GM18951 (cell line): ENCODE data around the gene CHMP5.

Source experiments
- POLR2A ChIP-seq: IDR thresholded peaks from 4 replicates; pipeline ENCODE4 v1.6.1; 2011; ENCODE audit warnings: mild to moderate bottlenecking; ENCODE audit not compliant: insufficient read length, insufficient read depth; ENCODE audit errors: extremely low read depth
- in situ Hi-C: fragments of 300-500 bp; cut with MboI; formaldehyde crosslinking; loops from one replicate; pipeline ENCODE4 v1.12.0; 2022; ENCODE audit warnings: low sequenced_read_pairs, mixed read lengths, inconsistent platforms; ENCODE audit not compliant: unreplicated experiment

Gene CHMP5

DNA sequence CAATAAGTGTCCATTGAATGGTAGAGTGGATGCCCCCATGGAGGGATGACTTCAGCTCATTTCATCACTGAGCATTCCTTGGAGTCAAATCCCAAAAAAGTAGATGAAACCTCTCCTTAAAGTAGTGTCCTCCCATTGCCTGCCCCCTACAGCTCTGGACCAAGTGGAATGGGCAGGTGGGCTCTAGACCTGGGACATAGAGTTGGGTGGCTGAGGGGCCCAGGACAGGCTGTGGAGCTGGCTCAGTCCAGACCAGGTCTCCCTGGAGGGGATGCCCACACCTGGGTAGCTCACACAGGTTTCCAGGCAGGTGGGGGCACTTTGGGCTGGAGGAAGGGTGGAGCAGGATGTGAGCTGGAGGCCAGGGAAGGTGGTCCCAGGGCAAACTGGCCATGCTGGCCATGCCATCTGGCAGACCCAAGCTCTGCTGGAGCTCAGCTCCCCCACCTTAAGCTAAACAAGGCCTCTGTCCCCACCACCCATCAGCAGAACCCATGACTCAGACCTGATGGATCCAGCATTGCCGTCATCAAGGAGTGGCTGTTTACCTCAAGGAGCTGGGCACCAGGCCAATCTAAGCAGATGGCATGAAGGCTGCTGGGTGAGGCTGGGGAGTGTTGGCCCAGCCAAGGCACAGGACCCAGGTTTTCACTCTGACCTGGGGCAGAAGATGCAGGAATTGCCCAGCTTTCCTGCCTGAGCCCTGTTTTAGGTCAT, 31.1 kb upstream of the CHMP5 start:
- in situ Hi-C loops: no loop called here
- TF ChIP-seq POLR2A: no peak

DNA sequence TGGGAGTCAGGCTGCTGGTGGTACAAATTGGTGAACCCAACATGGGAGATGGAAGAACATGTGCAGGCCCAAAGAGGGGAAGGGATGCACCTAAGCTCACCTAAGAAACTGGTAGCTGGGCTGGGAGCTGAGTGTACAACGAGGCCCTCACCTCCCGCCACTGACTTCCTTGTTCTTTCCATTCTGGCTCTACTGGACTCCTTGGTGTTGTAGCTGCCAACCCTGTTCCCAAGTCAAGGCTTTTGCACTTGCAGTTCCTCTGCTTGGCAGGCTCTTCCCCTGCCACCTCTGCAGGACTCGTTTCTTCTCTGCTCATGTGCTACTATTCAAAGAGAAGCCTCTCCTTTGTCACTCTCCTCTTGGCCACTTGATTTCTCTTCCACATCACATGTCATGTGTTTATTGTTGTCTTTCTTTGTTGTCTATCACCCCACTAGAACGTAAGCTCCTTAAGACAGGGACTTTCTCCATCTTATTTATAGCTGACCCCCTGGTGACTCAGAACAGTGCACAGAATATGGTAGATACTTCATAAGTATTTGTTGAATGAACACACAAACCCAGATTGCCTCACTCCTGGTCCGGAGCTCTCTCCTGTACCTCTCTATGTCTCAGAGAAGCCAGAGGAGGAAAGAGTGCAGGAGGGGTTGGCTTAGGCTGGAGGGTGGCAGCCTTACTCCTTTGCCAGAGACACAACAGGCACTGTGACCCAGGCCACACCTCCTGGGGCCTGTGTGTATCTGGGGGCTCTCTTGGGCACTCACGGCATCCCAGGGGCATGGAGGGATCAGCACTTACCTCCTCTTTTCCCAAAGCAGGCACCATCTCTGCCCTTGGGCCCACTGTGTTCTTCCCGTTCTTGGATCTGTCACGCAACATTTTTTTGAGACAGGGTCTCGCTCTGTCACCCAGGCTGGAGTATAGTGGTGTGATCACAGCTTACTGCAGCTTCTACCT, 30.1 kb upstream of the CHMP5 start:
- in situ Hi-C loops: no loop called here

DNA sequence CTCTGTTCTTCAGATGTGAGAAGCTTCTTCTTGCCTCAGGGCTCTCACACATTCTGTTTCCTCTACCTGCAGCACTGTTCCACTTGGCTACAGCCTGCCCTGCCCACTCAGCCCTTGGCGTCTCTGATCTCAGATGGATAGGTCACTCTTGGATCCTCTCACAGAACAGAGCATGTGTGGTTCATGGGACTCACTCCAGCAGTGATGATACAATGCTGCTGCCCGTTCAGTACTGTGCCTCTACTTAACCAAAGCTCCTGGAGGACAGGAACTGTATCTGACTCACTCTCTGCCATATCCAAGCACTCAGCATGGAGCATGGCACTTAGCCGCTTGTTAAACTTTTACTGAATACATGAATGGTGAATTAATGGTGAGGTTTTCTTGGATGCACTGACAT, 28.3 kb upstream of the CHMP5 start:
- no peak for TF ChIP-seq POLR2A
- in situ Hi-C loops: no loop called here

More for the DNA sequence above, 30.1 kb upstream of the CHMP5 start:
- TF ChIP-seq POLR2A: no peak

DNA sequence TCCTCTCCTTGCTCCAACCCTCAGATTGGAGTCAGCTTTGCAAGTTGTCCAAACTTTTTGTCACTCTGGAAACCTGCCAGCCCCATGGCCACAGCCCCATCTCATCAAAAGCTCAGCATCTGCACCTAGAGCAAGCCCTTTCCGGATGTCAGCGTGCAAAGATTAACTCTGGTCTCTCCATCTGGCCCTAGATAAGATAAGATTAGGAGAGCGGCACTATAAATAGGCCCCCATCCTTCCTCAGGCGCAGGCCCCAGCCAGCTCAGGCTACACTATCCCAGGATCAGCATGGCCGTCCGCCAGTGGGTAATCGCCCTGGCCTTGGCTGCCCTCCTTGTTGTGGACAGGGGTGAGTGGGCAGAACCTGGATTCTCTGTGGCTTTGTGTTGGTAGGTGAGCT, 24.9 kb upstream of the CHMP5 start, which contains the start of gene SPINK4:
Gene SPINK4, plus strand, starts transcription at position 247 of the 400 bp plus-strand sequence. Its CDS starts 42 bp downstream, at position 289.
- TF ChIP-seq POLR2A: no peak
- in situ Hi-C loops: no loop called here

DNA sequence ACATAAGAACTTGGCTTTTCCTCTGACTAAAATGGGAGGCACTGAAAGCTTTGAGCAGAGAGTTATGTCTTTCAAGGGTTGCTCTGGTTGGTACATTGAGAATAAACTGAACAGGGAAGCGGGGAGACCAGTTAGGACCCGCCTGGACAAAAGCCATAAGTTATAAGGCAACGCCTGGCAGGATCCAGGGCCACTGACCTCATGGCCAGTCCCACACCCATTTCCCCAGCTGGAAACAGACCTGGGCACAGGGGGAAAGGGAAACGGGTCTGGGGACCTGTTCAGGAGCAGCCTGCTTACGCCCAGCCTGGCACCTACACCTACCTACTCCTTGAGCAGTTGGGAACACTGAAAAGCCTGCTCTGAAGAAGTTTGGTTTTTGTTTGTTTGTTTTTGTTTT, 23.6 kb upstream of the CHMP5 start:
- TF ChIP-seq POLR2A: no peak
- in situ Hi-C loops: no loop called here

DNA sequence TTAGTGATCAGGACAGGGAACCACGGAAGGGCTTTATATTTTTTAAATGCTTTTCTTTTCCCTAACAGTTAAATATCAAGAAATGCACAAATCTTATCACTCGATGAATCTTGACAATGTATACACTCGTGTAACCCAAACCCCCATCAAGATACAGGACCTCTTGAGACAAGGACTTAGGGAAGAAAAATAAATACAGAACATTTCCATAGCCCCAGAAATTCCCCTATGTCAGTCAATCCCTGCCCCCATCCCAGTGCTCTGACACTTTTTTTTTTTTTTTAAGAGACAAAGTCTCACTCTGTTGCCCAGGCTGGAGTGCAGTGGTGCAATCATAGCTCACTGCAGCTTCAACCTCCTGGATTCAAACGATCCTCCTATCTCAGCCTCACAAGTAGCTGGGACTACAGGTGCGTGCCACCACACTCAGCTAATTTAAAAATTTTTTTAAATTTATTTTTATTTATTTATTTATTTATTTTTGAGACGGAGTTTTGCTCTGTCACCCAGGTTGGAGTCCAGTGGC, 22.2 kb upstream of the CHMP5 start:
- no peak for TF ChIP-seq POLR2A
- in situ Hi-C loops: no loop called here

DNA sequence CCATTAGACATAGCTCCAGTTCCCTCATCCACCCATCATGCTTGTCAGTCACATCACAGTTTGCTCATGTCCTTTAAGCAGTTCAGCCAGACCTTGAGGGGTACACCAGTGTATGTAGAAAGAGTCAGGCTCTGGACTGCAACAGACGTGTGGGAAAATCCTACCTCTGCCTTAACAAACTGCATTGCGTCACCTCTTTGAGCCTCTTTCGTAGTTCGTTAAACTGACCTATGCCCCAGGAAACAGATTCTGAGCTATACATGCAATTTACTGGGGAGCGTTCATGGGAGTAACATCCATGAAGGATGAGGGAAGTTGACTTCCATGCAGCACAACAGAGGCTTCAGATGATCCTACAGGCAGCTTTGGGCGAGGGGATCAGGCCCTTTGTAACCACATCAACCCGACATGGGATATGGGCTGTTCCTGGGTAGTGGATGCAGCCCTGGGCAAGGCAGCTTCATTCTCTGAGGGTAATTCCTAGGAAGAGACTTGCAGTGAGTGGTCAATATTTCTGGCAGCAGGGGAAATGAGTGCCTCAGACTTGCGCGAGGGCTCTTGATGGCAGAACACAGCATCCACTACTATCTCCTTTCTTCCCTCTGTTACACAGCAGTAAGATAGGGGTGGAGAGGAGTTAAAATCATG, 20.6 kb upstream of the CHMP5 start:
- TF ChIP-seq POLR2A: no peak
- in situ Hi-C loops: no loop called here

DNA sequence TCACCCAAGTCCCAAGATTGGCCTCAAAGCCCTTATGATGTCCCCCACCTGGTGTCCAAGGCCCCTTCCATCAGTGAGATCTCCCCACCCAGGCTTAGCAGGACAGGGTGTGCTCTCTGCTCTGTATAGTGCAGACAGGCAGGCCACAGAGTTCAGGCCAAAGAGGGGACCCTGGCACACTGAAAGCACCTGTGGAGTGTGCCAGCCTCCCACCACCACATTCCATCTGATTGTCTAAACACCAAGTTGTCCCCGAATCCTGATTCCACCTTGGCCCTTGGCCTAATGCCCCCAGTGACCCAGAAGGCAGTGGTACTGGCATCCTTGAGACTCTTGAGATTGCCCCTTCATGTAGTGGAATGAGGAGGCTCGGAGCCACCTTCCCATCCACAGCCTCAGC, 19.5 kb upstream of the CHMP5 start:
- in situ Hi-C loops: no loop called here
- TF ChIP-seq POLR2A: no peak

DNA sequence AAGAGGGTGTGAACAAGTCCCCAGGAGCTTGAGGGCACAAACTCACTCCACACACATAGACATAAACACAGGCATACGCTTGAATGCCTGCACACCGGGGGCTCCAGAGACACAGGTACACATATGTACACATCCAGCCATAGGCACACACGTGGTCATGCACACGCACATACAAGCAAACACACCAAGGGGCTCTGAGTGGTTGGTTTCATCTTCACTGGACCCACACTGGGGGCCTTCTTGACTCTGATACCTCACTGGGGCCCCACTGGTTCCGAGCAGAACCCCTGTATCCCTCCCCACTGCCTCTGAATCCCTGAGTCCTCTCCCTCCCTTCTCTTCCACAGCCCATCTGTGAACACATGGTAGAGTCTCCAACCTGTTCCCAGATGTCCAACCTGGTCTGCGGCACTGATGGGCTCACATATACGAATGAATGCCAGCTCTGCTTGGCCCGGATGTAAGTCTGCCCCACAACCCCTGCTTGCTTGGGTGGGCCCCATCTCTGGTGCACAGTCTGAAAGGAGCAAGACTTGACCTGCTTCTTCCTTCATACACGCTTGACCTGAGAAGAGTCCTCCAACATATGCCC, 18.5 kb upstream of the CHMP5 start:
- no peak for TF ChIP-seq POLR2A
- in situ Hi-C loops: no loop called here

DNA sequence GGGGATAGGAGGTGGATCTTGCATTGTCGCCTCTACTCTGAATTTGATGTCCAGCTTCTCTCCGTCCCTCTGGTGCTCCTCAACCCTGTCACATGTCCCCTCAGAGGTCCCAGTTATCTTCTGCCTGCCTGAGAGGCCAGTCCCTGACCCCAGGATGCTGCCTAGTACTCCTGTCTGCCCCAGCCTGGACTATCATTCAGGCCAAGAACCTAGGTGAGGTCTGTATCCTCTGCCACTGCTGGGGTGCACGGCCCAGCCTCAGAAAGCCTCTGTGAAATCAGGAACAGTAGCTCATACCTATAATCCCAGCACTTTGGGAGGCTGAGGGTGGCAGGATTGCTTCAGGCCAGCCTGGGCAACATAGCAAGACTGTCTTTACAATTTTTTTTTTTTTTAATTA, 16.2 kb upstream of the CHMP5 start:
- in situ Hi-C loops: no loop called here
- TF ChIP-seq POLR2A: no peak

DNA sequence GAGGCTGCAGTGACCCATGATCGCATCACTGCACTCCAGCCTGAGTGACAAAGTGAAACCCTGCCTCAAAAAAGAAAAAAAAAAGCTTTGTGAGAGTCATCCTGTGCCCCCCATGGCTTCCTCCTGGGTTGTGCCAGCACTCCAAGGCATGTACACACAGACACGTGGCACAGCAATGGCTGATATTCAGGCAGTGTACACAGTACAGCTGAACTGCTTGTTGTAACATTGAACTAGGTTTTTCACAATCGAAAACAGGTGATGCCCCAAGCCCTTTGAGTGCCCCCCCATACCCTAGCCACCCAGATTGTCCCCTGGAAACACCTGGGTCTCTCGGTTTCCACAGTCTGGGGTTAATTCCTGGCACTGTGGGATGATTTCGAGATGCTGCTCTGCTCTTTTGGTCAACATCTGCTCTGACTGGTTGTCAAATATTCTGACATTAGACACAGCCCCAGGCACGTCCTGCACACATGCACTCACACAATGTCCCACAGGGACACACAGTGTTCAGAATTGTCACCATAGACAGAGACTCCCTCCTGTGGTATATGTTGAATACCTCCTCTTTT, 15.7 kb upstream of the CHMP5 start:
- in situ Hi-C loops: no loop called here

DNA sequence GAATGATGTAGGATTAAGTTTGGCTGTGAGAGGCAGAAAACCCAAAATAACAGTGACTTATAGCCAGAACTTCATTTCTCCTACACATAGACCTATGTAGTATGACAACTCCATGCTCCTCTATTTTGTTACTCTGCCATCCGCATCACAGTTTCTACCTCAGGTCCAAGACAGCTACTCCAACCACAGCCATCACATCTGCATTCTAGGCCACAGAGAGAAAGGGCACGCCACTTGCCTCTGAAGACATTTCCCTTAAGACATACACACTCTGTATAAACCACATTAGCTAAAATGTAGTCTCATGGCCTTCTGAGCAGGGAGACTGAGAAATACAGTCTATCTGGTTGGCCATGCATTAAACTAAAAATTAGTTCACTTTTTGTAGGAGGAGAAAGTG, 14.9 kb upstream of the CHMP5 start:
- no peak for TF ChIP-seq POLR2A
- in situ Hi-C loops: no loop called here

More for the DNA sequence above, 15.7 kb upstream of the CHMP5 start:
- TF ChIP-seq POLR2A: no peak
